GM12878 (cell line): ENCODE measurements around the gene B4GALNT2. TPM values are rescaled to one million over a fixed set of nuclear protein-coding genes. Genes with fewer than 3 reads are reported as not detected.

Experiments used
- BHLHE40 ChIP-seq, 2 experiments: fragments of 450-650 bp in 1 of 2; IDR thresholded peaks; 2 replicates each; pipeline ENCODE4 v1.6.1; 2011 to 2017; ENCODE audit warnings: low read depth in 2 of 2, borderline replicate concordance in 1 of 2, improper control_type of control experiment in 1 of 2, low read length in 1 of 2, mild to moderate bottlenecking in 1 of 2
- BMI1 ChIP-seq: fragments of 450-650 bp; IDR thresholded peaks from 2 replicates; pipeline ENCODE4 v1.6.1; 2016; ENCODE audit warnings: mild to moderate bottlenecking, moderate library complexity, borderline replicate concordance
- CBX5 ChIP-seq: sonication (generic); IDR thresholded peaks from 2 replicates; pipeline ENCODE4 v1.6.1; 2016; ENCODE audit warnings: low read depth, moderate library complexity, mild to moderate bottlenecking, inconsistent platforms
- CHD2 ChIP-seq: IDR thresholded peaks from 2 replicates; pipeline ENCODE4 v1.6.1; 2011; ENCODE audit warnings: low read depth, low read length, improper control_type of control experiment, borderline replicate concordance
- CREM ChIP-seq: IDR thresholded peaks from 2 replicates; pipeline ENCODE4 v1.6.1; 2014; ENCODE audit warnings: antibody characterized with exemption, low read depth
- FOXM1 ChIP-seq: IDR thresholded peaks from 2 replicates; pipeline ENCODE4 v1.6.1; 2012; ENCODE audit warnings: low read depth, mild to moderate bottlenecking, inconsistent platforms, low read length, moderate library complexity
- HDAC6 ChIP-seq: fragments of 200-600 bp; sonication (generic); IDR thresholded peaks from one replicate; pipeline ENCODE4 v1.8.0; 2017; ENCODE audit warnings: antibody characterized with exemption; ENCODE audit not compliant: unreplicated experiment
- MEF2A ChIP-seq: IDR thresholded peaks from 2 replicates; pipeline ENCODE4 v1.6.1; 2011; ENCODE audit warnings: low read depth, mild to moderate bottlenecking, low read length, moderate library complexity; ENCODE audit not compliant: insufficient read depth
- MLLT1 ChIP-seq: fragments of 450-650 bp; IDR thresholded peaks from 2 replicates; pipeline ENCODE4 v1.6.1; 2016; ENCODE audit warnings: mild to moderate bottlenecking
- MYC ChIP-seq: IDR thresholded peaks from 2 replicates; pipeline ENCODE4 v1.6.1; 2011; ENCODE audit warnings: mild to moderate bottlenecking, low read length, moderate library complexity, inconsistent platforms; ENCODE audit not compliant: insufficient read depth, insufficient replicate concordance, insufficient read length, severe bottlenecking
- NBN ChIP-seq: fragments of 450-650 bp; IDR thresholded peaks from 2 replicates; pipeline ENCODE4 v1.6.1; 2016
- NFIC ChIP-seq: IDR thresholded peaks from 2 replicates; pipeline ENCODE4 v1.6.1; 2012; ENCODE audit warnings: low read depth, mild to moderate bottlenecking, inconsistent platforms, low read length, moderate library complexity
- NFXL1 ChIP-seq: fragments of 450-650 bp; IDR thresholded peaks from 2 replicates; pipeline ENCODE4 v1.6.1; 2017; ENCODE audit warnings: antibody characterized with exemption, mild to moderate bottlenecking, borderline replicate concordance
- NFYB ChIP-seq: IDR thresholded peaks from 2 replicates; pipeline ENCODE4 v1.6.1; 2011; ENCODE audit warnings: low read depth, mild to moderate bottlenecking, low read length, improper control_type of control experiment, moderate library complexity; ENCODE audit not compliant: insufficient read depth
- PAX8 ChIP-seq: fragments of 450-650 bp; IDR thresholded peaks from 2 replicates; pipeline ENCODE4 v1.6.1; 2017; ENCODE audit warnings: mild to moderate bottlenecking, moderate library complexity
- POLR2A ChIP-seq: IDR thresholded peaks from 2 replicates; pipeline ENCODE4 v1.6.1; 2011; ENCODE audit warnings: low read depth, mild to moderate bottlenecking, low read length
- RAD21 ChIP-seq: IDR thresholded peaks from 2 replicates; pipeline ENCODE4 v1.6.1; 2011; ENCODE audit warnings: mild to moderate bottlenecking, low read depth, low read length, moderate library complexity; ENCODE audit not compliant: insufficient read depth
- SIN3A ChIP-seq: IDR thresholded peaks from 2 replicates; pipeline ENCODE4 v1.6.1; 2012; ENCODE audit warnings: low read depth, low read length, improper control_type of control experiment
- SPI1 ChIP-seq: IDR thresholded peaks from 2 replicates; pipeline ENCODE4 v1.6.1; 2011; ENCODE audit warnings: low read depth, mild to moderate bottlenecking, low read length, moderate library complexity, borderline replicate concordance; ENCODE audit not compliant: insufficient read depth
- SRF ChIP-seq, 2 experiments: IDR thresholded peaks; 2 replicates each; pipeline ENCODE4 v1.6.1; 2011; ENCODE audit warnings: low read depth in 2 of 2, low read length in 2 of 2, mild to moderate bottlenecking in 1 of 2, moderate library complexity in 1 of 2
- SUPT20H ChIP-seq: IDR thresholded peaks from 2 replicates; pipeline ENCODE4 v1.6.1; 2011; ENCODE audit warnings: low read depth, mild to moderate bottlenecking, low read length, moderate library complexity, borderline replicate concordance; ENCODE audit not compliant: control insufficient read depth
- TCF3 ChIP-seq: IDR thresholded peaks from 2 replicates; pipeline ENCODE4 v1.6.1; 2012; ENCODE audit warnings: low read depth, mild to moderate bottlenecking, low read length, borderline replicate concordance; ENCODE audit not compliant: insufficient read depth
- ZBTB33 ChIP-seq: fragments of 450-650 bp; IDR thresholded peaks from 2 replicates; pipeline ENCODE4 v1.6.1; 2017; ENCODE audit warnings: mild to moderate bottlenecking
- polyA plus RNA-seq, 11 experiments: library from polyadenylated mRNA; depleted of rRNA in 4 of 11; unstranded in 6 of 11; stranded (reverse) in 5 of 11; fragments of >200 nt; fragmentation: Nextera tagmentation in 4 of 11; fragmentation: Illumina TruSeq in 1 of 11; extraction: Ambion mirVana in 4 of 11; extraction: Trizol in 1 of 11; gene quantifications; 1 replicate in 1 of 11; 2 replicates in 10 of 11; pipeline versions ENCODE4 v1.2.1 to v1.2.3, GENCODE V29; 2011 to 2016; ENCODE audit warnings: inconsistent platforms in 2 of 11, missing spikeins in 2 of 11, low read depth in 1 of 11
- total RNA-seq, 4 experiments: library from RNA; depleted of rRNA in 3 of 4; stranded (reverse); fragments of >200 nt in 3 of 4; fragmentation: Illumina TruSeq in 1 of 4; extraction: Trizol in 1 of 4; gene quantifications; 2 replicates each; pipeline versions ENCODE4 v1.2.1 to v1.2.3, GENCODE V29; 2013 to 2021
- TF ChIP-seq, protein P1 (sequence below): IDR thresholded peaks from 2 replicates; pipeline ENCODE4 v1.6.1; 2011; ENCODE audit warnings: borderline replicate concordance, low read depth, mild to moderate bottlenecking, moderate library complexity, low read length; ENCODE audit not compliant: insufficient read depth, poor library complexity, severe bottlenecking

The B4GALNT2 gene
- total and polyA plus RNA-seq, 10 of the 15 experiments (the other 5 are each of a cell fraction or from before 2014, with no cell fraction given), result not detected

GRCh38 chr17:49191917-49192741 lies 59.6 kb downstream of the B4GALNT2 start (continued):
- TF ChIP-seq HDAC6 (no peak), TCF3 (peak; percentile 43; the same call in 1 of the 2 replicates), NBN (peak; percentile 25), PAX8 (no peak; the same call in 1 of the 2 replicates), BMI1 (no peak), MYC (no peak), RAD21 (peak; percentile 14; the same call in 1 of the 2 replicates), POLR2A (peak; percentile 24; the same call in 1 of the 2 replicates), CHD2 (no peak), SIN3A (no peak; the same call in 1 of the 2 replicates), NFXL1 (no peak), SUPT20H (no peak), CBX5 (peak; percentile 60; the same call in 1 of the 2 replicates), SRF (IDR thresholded peaks at IDR 0.05; ENCODE audit: low read depth in 2 of 2, low read length in 2 of 2) (peak; percentile 91 to 96), ZBTB33 (0 out of 2 replicates have a peak, but pooled peaks have one; percentile 62), NFIC (peak; percentile 15; the same call in 1 of the 2 replicates), FOXM1 (peak; percentile 63), SPI1 (peak; percentile 5; the same call in 1 of the 2 replicates), MLLT1 (0 out of 2 replicates have a peak, but pooled peaks have one; percentile 61), MEF2A (peak; percentile 63), BHLHE40 (IDR thresholded peaks at IDR 0.05; ENCODE audit: borderline replicate concordance in 1 of 2, low read depth in 2 of 2, low read length in 1 of 2) (peak; percentile 97 to 98), CREM (peak; percentile 71), NFYB (no peak)
- TF ChIP-seq, protein P1, sequence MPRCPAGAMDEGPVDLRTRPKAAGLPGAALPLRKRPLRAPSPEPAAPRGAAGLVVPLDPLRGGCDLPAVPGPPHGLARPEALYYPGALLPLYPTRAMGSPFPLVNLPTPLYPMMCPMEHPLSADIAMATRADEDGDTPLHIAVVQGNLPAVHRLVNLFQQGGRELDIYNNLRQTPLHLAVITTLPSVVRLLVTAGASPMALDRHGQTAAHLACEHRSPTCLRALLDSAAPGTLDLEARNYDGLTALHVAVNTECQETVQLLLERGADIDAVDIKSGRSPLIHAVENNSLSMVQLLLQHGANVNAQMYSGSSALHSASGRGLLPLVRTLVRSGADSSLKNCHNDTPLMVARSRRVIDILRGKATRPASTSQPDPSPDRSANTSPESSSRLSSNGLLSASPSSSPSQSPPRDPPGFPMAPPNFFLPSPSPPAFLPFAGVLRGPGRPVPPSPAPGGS, result no peak
